NT2/D1 (cell line): Measurements from ENCODE around the gene TIAM2.

Experiments
- SUZ12 ChIP-seq: IDR thresholded peaks from 2 replicates; pipeline ENCODE4 v1.6.1; 2011; ENCODE audit not compliant: insufficient read length, insufficient read depth; ENCODE audit errors: extremely low read depth
- ZNF274 ChIP-seq: IDR thresholded peaks from 2 replicates; pipeline ENCODE4 v1.6.1; 2011; ENCODE audit warnings: mild to moderate bottlenecking, low read depth, low read length

GRCh38 chr6:155010940-155011339 is 15.8 kb downstream of the TIAM2 start:
- no peak for TF ChIP-seq ZNF274
- TF ChIP-seq SUZ12 = no peak
